ENCODE results near the gene B4GALT1.
"Not testable (repeated sequence)": the region's sequence is repeated elsewhere in the genome, so short reads cannot be mapped to it uniquely, and the experiment has no call there.

Gene B4GALT1

DNA sequence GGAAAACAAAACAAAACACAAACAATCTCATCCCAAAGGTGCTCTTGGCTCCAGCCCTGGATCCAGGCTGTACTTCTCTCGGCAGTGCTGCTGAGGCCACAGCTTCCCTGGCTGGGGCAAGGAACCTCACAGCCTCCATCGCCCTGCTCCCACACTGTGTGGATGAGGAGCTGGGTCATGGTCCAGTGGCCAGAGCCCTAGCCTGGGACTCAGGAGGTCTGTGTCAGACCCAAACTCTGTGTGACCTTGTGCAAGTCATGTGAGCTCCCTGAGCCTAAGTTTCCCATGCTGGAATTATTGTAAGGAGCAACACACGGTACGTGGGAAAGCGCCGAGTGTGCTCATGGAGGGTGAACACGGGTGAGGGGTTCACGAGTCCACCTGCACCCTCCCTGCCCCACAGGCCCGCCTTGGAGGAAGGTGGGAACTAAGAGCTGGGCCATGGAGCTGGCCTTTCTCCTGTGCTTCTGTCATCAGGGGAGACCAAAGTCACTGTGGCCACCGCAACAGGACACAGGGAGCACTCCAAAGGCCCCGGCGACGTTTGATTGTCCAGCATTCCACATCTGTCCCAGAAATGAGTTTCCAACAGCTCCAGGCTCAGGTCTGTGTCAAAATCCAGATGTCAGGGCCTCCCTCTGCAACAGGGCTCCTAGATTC, 64.5 kb downstream of the B4GALT1 start:
- H3K27ac ChIP-seq: no peak overlapping the region
- no peak for TF ChIP-seq ZFX (IDR thresholded peaks at IDR 0.05; ENCODE audit: borderline replicate concordance)
- TF ChIP-seq, protein P1, sequence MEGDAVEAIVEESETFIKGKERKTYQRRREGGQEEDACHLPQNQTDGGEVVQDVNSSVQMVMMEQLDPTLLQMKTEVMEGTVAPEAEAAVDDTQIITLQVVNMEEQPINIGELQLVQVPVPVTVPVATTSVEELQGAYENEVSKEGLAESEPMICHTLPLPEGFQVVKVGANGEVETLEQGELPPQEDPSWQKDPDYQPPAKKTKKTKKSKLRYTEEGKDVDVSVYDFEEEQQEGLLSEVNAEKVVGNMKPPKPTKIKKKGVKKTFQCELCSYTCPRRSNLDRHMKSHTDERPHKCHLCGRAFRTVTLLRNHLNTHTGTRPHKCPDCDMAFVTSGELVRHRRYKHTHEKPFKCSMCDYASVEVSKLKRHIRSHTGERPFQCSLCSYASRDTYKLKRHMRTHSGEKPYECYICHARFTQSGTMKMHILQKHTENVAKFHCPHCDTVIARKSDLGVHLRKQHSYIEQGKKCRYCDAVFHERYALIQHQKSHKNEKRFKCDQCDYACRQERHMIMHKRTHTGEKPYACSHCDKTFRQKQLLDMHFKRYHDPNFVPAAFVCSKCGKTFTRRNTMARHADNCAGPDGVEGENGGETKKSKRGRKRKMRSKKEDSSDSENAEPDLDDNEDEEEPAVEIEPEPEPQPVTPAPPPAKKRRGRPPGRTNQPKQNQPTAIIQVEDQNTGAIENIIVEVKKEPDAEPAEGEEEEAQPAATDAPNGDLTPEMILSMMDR (IDR thresholded peaks at IDR 0.05): no peak

DNA sequence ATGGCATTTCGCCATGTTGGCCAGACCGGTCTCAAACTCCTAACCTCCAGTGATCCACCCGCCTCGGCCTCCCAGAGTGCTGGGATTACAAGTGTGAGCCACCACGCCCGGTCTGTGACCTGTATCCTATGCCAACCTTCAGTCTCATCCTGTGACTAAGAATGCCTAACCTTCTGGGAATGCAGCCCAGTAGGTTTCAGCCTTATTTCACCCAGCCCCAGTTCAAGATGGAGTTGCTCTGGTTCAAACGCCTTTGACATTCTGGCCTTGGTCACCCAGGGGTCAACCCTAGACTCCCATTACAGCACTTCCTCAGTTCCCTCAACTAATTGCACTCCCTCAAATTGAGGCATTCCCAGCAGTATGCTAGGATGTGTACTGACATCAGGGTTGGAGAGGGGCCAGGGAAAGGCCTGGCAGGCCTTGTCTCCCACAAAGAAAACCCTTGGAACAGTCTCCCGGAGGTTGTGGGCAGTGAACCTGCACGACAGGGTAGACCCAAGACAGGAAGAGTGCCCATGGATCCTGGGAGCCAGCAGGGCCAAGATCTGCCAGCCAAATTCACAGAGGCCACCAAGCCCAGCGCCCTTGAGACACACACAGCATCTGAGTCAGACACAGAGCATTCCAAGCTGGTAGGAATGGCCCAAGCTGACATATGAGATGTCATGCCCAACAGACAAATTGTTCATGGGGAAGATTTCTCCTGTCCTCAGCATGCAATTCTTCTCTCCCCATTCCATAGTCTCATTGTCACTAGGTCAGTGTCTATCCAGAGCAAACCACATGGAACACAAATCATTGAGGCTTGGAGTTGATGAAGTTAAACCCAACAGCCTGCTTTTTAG, 65.8 kb downstream of the B4GALT1 start:
- H3K27ac ChIP-seq: no peak overlapping the region
- TF ChIP-seq, protein P1 (IDR thresholded peaks at IDR 0.05): no peak

DNA sequence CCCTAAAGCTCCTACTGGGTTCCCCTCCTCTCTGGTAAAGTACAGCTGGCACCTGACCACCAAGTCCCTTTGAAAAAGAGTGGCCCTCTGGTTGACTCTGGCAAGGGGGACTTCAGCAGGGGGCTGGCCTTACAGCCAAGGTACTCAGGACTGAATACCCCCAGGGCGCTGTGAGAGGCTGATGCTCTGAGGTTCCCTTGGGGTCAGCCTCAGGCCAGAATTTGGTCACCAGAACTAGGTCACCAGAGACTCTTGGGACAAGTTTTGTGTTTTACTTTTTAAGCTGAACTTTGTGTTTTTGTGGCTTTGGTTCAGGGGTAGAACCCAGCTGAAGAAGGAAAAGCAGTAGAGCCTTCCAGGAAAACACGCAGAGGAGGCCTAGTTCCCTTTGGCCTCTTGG, 67.4 kb downstream of the B4GALT1 start:
- no peak overlapping the region for H3K27ac ChIP-seq
- no peak for TF ChIP-seq ZFX (IDR thresholded peaks at IDR 0.05; ENCODE audit: borderline replicate concordance)
- TF ChIP-seq, protein P1 (IDR thresholded peaks at IDR 0.05): no peak

DNA sequence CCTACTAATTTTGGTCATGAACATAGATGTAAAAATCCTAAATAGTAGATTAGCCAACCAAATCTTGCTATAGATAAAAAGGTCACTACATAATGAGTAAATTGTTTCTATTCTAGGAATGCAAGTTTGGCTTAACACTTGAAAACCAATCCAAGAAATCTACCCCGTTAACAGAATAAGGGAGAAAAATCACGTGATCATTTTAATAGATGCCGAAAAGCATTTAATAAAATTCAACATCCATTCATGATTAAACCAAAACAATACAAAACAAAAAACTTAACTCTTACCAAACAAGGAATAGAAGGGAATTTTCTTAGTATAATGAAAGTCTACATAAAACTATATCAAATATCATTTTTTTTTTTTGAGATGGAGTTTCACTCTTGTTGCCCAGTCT, 69.9 kb downstream of the B4GALT1 start:
- no peak overlapping the region for H3K27ac ChIP-seq
- TF ChIP-seq, protein P1 (IDR thresholded peaks at IDR 0.05): no peak
- no peak for TF ChIP-seq ZFX (IDR thresholded peaks at IDR 0.05; ENCODE audit: borderline replicate concordance)

- H3K27ac ChIP-seq: no peak overlapping the region
- TF ChIP-seq, protein P1 (IDR thresholded peaks at IDR 0.05): no peak
- TF ChIP-seq ZFX (IDR thresholded peaks at IDR 0.05; ENCODE audit: borderline replicate concordance): no peak
Observed at GRCh38 chr9:33092634-33093033, 74.5 kb downstream of the B4GALT1 start.

- not testable (repeated sequence) for H3K27ac ChIP-seq
Observed at GRCh38 chr9:33085672-33086071, 81.5 kb downstream of the B4GALT1 start.

GRCh38 chr9:33082538-33083326, 84.4 kb downstream of the B4GALT1 start:
- H3K27ac ChIP-seq: no peak overlapping the region
- TF ChIP-seq, protein P1 (IDR thresholded peaks at IDR 0.05): no peak
- TF ChIP-seq ZFX (IDR thresholded peaks at IDR 0.05; ENCODE audit: borderline replicate concordance): no peak

Measured in 22Rv1 (cell line).